HCT116 (cell line): ENCODE data around the gene PLCB2. TPM values are rescaled to one million over a fixed set of nuclear protein-coding genes. Genes with fewer than 3 reads are reported as not detected.

Experiments used
- ATAC-seq: fragments of 200-7000 bp; cut with Tn5 transposase; 2 replicates; pipeline ENCODE4 v1.9.1; 2020; ENCODE audit warnings: mild to moderate bottlenecking, moderate library complexity
- BruUV-seq: library from RNA; stranded (reverse); fragments of 400-500 nt; replicated peaks from 2 replicates; lab custom pipeline; 2021; lab: Mats Ljungman, UMichigan
- CTCF ChIA-PET: fragments of 300-600 bp; sonication (Branson Sonifier 250); formaldehyde crosslinking; loops from one replicate; lab custom pipeline; 2021; ENCODE audit warnings: antibody characterized with exemption; lab: Charles Lee
- POLR2A ChIA-PET: fragments of 300-600, 350-600 bp; sonication (Branson Sonifier 250); formaldehyde crosslinking; loops from one replicate; lab custom pipeline; 2021; ENCODE audit warnings: antibody characterized with exemption; lab: Charles Lee
- RAD21 ChIA-PET, 2 experiments: fragments of 300-600 bp; sonication (Branson Sonifier 250); formaldehyde crosslinking; loops; one replicate each; lab custom pipeline; 2023; ENCODE audit warnings: low total read pairs in 2 of 2; ENCODE audit not compliant: uncharacterized antibody in 2 of 2, unreplicated experiment in 2 of 2, low non-redundant PET in 1 of 2; lab: Charles Lee
- DNase-seq: peaks from one replicate; pipeline ENCODE4 v3.0.0-alpha.2; 2010; ENCODE audit warnings: low read depth, low spot score
- H2AFZ ChIP-seq: fragments of 200-600 bp; shearing (Covaris generic), sonication (generic); 2 replicates; pipeline ENCODE4 v1.6.1; 2017; ENCODE audit warnings: low read depth, mixed run types, mixed read lengths, antibody characterized with exemption, low read length; ENCODE audit not compliant: poor library complexity, severe bottlenecking
- H3K27ac ChIP-seq: 2 replicates; pipeline ENCODE4 v1.5.1; 2012; ENCODE audit warnings: low read depth, low read length
- H3K27me3 ChIP-seq: fragments of 200-600 bp; sonication (generic); 2 replicates; pipeline ENCODE4 v1.6.1; 2016; ENCODE audit warnings: mixed run types, low read length, mixed read lengths; ENCODE audit not compliant: insufficient read depth
- H3K36me3 ChIP-seq, 2 experiments: fragments of 200-500 bp in 1 of 2; fragments of 200-600 bp in 1 of 2; sonication (Bioruptor generic) in 1 of 2; sonication (generic) in 1 of 2; 2 replicates each; pipeline versions ENCODE4 v1.5.1 to v1.6.1; 2014 to 2016; ENCODE audit warnings: low read length in 2 of 2, inconsistent platforms in 1 of 2, mixed read lengths in 1 of 2, mixed run types in 1 of 2; ENCODE audit not compliant: insufficient read depth in 2 of 2, control insufficient read depth in 1 of 2
- H3K4me1 ChIP-seq, 2 experiments: fragments of 200-600 bp in 1 of 2; sonication (generic) in 1 of 2; 2 replicates each; pipeline versions ENCODE4 v1.5.1 to v1.6.1; 2012 to 2017; ENCODE audit warnings: low read length in 2 of 2, inconsistent platforms in 1 of 2, mild to moderate bottlenecking in 1 of 2, mixed read lengths in 1 of 2, mixed run types in 1 of 2, moderate library complexity in 1 of 2; ENCODE audit not compliant: insufficient read depth in 2 of 2, control insufficient read depth in 1 of 2
- H3K4me2 ChIP-seq: fragments of 200-600 bp; sonication (generic); 2 replicates; pipeline ENCODE4 v1.6.1; 2017; ENCODE audit warnings: mixed run types, low read length, mixed read lengths
- H3K4me3 ChIP-seq, 2 experiments: fragments of 200-600 bp in 1 of 2; sonication (generic) in 1 of 2; replicated peaks in 1 of 2; 2 replicates each; pipeline ENCODE4 v1.5.1; 2011 to 2016; ENCODE audit warnings: low read length in 2 of 2, control low read depth in 1 of 2, low read depth in 1 of 2, mild to moderate bottlenecking in 1 of 2, mixed read lengths in 1 of 2, mixed run types in 1 of 2
- H3K79me2 ChIP-seq: fragments of 200-600 bp; sonication (generic); 2 replicates; pipeline ENCODE4 v1.6.1; 2017; ENCODE audit warnings: mild to moderate bottlenecking, mixed run types, low read length, moderate library complexity, mixed read lengths; ENCODE audit not compliant: insufficient read depth
- H3K9ac ChIP-seq: fragments of 200-600 bp; sonication (generic); 2 replicates; pipeline ENCODE4 v1.6.1; 2016; ENCODE audit warnings: low read length, mixed read lengths
- H3K9me2 ChIP-seq: fragments of 200-600 bp; sonication (generic), shearing (Covaris generic); 2 replicates; pipeline ENCODE4 v1.6.1; 2017; ENCODE audit warnings: mixed run types, mild to moderate bottlenecking, moderate library complexity; ENCODE audit not compliant: insufficient read depth
- H3K9me3 ChIP-seq, 2 experiments: fragments of 200-500 bp in 1 of 2; fragments of 200-600 bp in 1 of 2; sonication (Bioruptor generic) in 1 of 2; sonication (generic) in 1 of 2; 2 replicates each; pipeline ENCODE4 v1.6.1; 2014 to 2017; ENCODE audit warnings: low read length in 2 of 2, mixed read lengths in 2 of 2, inconsistent platforms in 1 of 2, low read depth in 1 of 2, mild to moderate bottlenecking in 1 of 2, mixed run types in 1 of 2, moderate library complexity in 1 of 2; ENCODE audit not compliant: control insufficient read depth in 1 of 2, insufficient read depth in 1 of 2
- H4K20me1 ChIP-seq: fragments of 200-600 bp; sonication (generic), shearing (Covaris generic); 2 replicates; pipeline ENCODE4 v1.6.1; 2017; ENCODE audit warnings: mixed run types, mild to moderate bottlenecking, moderate library complexity; ENCODE audit not compliant: insufficient read depth
- ATF3 ChIP-seq: IDR thresholded peaks from 2 replicates; pipeline ENCODE4 v1.6.1; 2012
- EGR1 ChIP-seq: IDR thresholded peaks from 2 replicates; pipeline ENCODE4 v1.6.1; 2012; ENCODE audit warnings: low read depth
- ELF1 ChIP-seq: IDR thresholded peaks from 2 replicates; pipeline ENCODE4 v1.6.1; 2012; ENCODE audit warnings: low read depth, borderline replicate concordance
- JUND ChIP-seq: IDR thresholded peaks from 2 replicates; pipeline ENCODE4 v1.6.1; 2012
- POLR2A ChIP-seq: IDR thresholded peaks from 2 replicates; pipeline ENCODE4 v1.7.0; 2011; ENCODE audit warnings: borderline replicate concordance; ENCODE audit not compliant: insufficient read depth, insufficient read length; ENCODE audit errors: extremely low read depth
- POLR2AphosphoS5 ChIP-seq: IDR thresholded peaks from 2 replicates; pipeline ENCODE4 v1.6.1; 2011; ENCODE audit warnings: mild to moderate bottlenecking, low read depth, low read length, moderate library complexity
- SIN3A ChIP-seq: IDR thresholded peaks from 2 replicates; pipeline ENCODE4 v1.6.1; 2012; ENCODE audit warnings: low read depth
- SRF ChIP-seq: IDR thresholded peaks from 2 replicates; pipeline ENCODE4 v1.6.1; 2012; ENCODE audit warnings: low read depth
- TCF7L2 ChIP-seq: IDR thresholded peaks from 2 replicates; pipeline ENCODE4 v1.7.0; 2011; ENCODE audit warnings: borderline replicate concordance, inconsistent platforms; ENCODE audit not compliant: insufficient read depth, insufficient read length; ENCODE audit errors: extremely low read depth
- YY1 ChIP-seq: IDR thresholded peaks from 2 replicates; pipeline ENCODE4 v1.6.1; 2011; ENCODE audit warnings: low read length, low read depth, moderate library complexity, mild to moderate bottlenecking; ENCODE audit not compliant: insufficient replicate concordance; ENCODE audit errors: extremely low read depth
- ZFX ChIP-seq: fragments of 450-650 bp; IDR thresholded peaks from 2 replicates; pipeline ENCODE4 v1.6.1; 2017
- ZNF274 ChIP-seq: fragments of 200-500 bp; sonication (Bioruptor generic); IDR thresholded peaks from 2 replicates; pipeline ENCODE4 v1.6.1; 2014; ENCODE audit warnings: mild to moderate bottlenecking, low read depth, low read length, inconsistent platforms
- intact Hi-C: fragments of 100-400 bp; cut with micrococcal nuclease; formaldehyde crosslinking; loops from 2 replicates; pipeline ENCODE4 v1.10.0; 2022
- total RNA-seq: library from RNA; stranded (reverse); gene quantifications from one replicate; pipeline ENCODE4 v1.2.1, GENCODE V29; 2021; ENCODE audit not compliant: unreplicated experiment
- TF ChIP-seq, protein P1 (sequence below), 3 experiments: fragments of 200-600 bp in 1 of 3; sonication (generic) in 1 of 3; IDR thresholded peaks in 2 of 3; conservative IDR thresholded peaks in 1 of 3; 2 replicates each; pipeline ENCODE4 v1.5.1; 2012 to 2017; ENCODE audit warnings: low read depth in 2 of 3, low read length in 2 of 3, antibody characterized with exemption in 1 of 3, borderline replicate concordance in 1 of 3, control low read depth in 1 of 3, mild to moderate bottlenecking in 1 of 3, mixed read lengths in 1 of 3, mixed run types in 1 of 3, moderate library complexity in 1 of 3; ENCODE audit not compliant: insufficient read depth in 1 of 3
- TF ChIP-seq, protein P2 (sequence below): IDR thresholded peaks from 2 replicates; pipeline ENCODE4 v1.6.1; 2011; ENCODE audit warnings: mild to moderate bottlenecking, low read length, moderate library complexity; ENCODE audit not compliant: insufficient replicate concordance; ENCODE audit errors: extremely low read depth
- TF ChIP-seq, protein P3 (sequence below): IDR thresholded peaks from 2 replicates; pipeline ENCODE4 v1.6.1; 2012

PLCB2 gene
- total RNA-seq, 1 experiment from 2014 or later: 2.8 TPM

DNA sequence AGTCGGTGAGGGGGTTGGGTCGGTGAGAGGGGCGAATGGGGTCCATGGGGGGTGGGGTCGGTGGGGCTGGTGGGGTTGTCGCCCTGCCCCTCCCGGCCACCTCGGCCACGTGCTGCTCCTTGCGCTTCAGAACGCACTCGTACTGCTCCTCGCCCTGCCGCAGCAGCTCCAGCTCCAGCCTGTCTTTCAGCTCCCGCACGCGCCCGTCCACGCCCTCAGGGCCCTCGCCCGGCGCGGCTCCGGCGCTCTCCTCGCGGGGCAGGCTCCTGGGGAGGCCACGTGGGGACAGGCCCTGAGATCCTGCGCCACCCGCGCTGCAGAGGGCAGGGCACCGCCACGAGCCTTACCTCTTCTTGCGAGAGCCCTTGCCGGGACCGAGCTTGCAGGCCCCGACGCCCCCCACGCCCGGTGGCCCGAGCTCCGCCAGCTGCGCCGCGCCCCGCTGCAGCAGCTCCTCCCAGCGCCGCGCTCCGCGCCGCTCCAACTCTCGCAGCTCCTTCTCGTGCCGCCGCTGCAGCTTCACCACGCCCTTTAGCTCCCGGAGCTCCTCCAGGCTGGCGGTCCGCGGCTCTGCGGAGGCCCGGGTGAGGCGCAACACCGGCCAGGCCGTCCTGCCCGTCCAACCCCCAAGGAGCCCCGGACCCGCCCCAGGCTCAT lies 16.7 kb downstream of the PLCB2 start:
- CTCF ChIA-PET: interaction anchor here (0.9 to 3.3 kb wide), 8 partner anchors 8 to 49 kb away, joined by 3 to 31 read pairs (median 5); partner anchors contain the start of gene ANKRD63
- DNase-seq (no peak), ATAC-seq (peak; percentile 82)
- Histone ChIP-seq H3K4me2 (peak overlapping the region; percentile 84), H3K4me1 (peaks cover 46 to 51% of the 10 kb centered on the region in 2 experiments), H3K9me2 (no peaks in the 10 kb centered on the region), H3K9me3 (no peaks in the 10 kb centered on the region), H4K20me1 (no peaks in the 10 kb centered on the region)
- POLR2A ChIA-PET: interaction anchor here (0.7 to 1.3 kb wide), 2 partner anchors 18 to 294 kb away, joined by 3 to 6 read pairs; partner anchors contain the start of gene PLCB2
- no TSS peak for BruUV-seq
- RAD21 ChIA-PET: interaction anchor here (0.6 to 1.4 kb wide), 3 partner anchors 12 to 19 kb away, joined by 3 read pairs; partner anchors contain the start of gene PLCB2 (in 1 of the 2)
- TF ChIP-seq ELF1 (no peak), TCF7L2 (no peak), POLR2A (peak; percentile 39), YY1 (no peak), SRF (no peak), ATF3 (no peak), ZFX (peak; percentile 96), SIN3A (no peak), EGR1 (no peak), POLR2AphosphoS5 (0 out of 2 replicates have a peak, but pooled peaks have one; percentile 34), ZNF274 (no peak), JUND (no peak)
- TF ChIP-seq, protein P1, sequence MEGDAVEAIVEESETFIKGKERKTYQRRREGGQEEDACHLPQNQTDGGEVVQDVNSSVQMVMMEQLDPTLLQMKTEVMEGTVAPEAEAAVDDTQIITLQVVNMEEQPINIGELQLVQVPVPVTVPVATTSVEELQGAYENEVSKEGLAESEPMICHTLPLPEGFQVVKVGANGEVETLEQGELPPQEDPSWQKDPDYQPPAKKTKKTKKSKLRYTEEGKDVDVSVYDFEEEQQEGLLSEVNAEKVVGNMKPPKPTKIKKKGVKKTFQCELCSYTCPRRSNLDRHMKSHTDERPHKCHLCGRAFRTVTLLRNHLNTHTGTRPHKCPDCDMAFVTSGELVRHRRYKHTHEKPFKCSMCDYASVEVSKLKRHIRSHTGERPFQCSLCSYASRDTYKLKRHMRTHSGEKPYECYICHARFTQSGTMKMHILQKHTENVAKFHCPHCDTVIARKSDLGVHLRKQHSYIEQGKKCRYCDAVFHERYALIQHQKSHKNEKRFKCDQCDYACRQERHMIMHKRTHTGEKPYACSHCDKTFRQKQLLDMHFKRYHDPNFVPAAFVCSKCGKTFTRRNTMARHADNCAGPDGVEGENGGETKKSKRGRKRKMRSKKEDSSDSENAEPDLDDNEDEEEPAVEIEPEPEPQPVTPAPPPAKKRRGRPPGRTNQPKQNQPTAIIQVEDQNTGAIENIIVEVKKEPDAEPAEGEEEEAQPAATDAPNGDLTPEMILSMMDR (IDR thresholded peaks at IDR 0.05 in 2 of 3, conservative IDR thresholded peaks at IDR 0.05 in 1 of 3; ENCODE audit: borderline replicate concordance in 1 of 3, insufficient read depth in 1 of 3, low read depth in 2 of 3, low read length in 2 of 3): no peak
- TF ChIP-seq, protein P2, sequence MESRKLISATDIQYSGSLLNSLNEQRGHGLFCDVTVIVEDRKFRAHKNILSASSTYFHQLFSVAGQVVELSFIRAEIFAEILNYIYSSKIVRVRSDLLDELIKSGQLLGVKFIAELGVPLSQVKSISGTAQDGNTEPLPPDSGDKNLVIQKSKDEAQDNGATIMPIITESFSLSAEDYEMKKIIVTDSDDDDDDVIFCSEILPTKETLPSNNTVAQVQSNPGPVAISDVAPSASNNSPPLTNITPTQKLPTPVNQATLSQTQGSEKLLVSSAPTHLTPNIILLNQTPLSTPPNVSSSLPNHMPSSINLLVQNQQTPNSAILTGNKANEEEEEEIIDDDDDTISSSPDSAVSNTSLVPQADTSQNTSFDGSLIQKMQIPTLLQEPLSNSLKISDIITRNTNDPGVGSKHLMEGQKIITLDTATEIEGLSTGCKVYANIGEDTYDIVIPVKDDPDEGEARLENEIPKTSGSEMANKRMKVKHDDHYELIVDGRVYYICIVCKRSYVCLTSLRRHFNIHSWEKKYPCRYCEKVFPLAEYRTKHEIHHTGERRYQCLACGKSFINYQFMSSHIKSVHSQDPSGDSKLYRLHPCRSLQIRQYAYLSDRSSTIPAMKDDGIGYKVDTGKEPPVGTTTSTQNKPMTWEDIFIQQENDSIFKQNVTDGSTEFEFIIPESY: no peak
- TF ChIP-seq, protein P3, sequence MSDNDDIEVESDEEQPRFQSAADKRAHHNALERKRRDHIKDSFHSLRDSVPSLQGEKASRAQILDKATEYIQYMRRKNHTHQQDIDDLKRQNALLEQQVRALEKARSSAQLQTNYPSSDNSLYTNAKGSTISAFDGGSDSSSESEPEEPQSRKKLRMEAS: peak; percentile 90
- TF ChIP-seq, all 23 proteins: peak for 4
- Histone ChIP-seq H3K27ac (peak overlapping the region; percentile 45; the same call in 1 of the 2 replicates), H3K4me3 (peak overlapping the region; percentile 30 to 49), H2AFZ (peak overlapping the region; percentile 26), H3K27me3 (no peaks in the 10 kb centered on the region), H3K36me3 (no peaks in the 10 kb centered on the region), H3K79me2 (no peaks in the 10 kb centered on the region), H3K9ac (peak overlapping the region; percentile 61)
- intact Hi-C loops: no loop called here
